ENCODE results near the gene CNNM4. TPM values are rescaled to one million over a fixed set of nuclear protein-coding genes. Genes with fewer than 3 reads are reported as not detected.
A peak's percentile ranks its signal among the peaks of the same experiment; 100 is the strongest.

Gene CNNM4
- polyA plus RNA-seq, 1 of the 3 experiments (the other 2 are of a cell fraction), result 5.5 TPM

GRCh38 chr2:96859681-96860064, 99.0 kb downstream of the CNNM4 start (continued):
- TF ChIP-seq NFIC (IDR thresholded peaks at IDR 0.05; ENCODE audit: borderline replicate concordance), result no peak
- TF ChIP-seq ELF1 (IDR thresholded peaks at IDR 0.05), result no peak
- no peak for TF ChIP-seq RXRA (IDR thresholded peaks at IDR 0.05; ENCODE audit: borderline replicate concordance, low read depth)
- TF ChIP-seq GABPA (IDR thresholded peaks at IDR 0.05; ENCODE audit: low read depth), result no peak
- no peak for TF ChIP-seq YY1 (IDR thresholded peaks at IDR 0.05; ENCODE audit: low read depth)
- no peak for TF ChIP-seq TAF1 (IDR thresholded peaks at IDR 0.05; ENCODE audit: borderline replicate concordance, low read depth, low read length)
- no peak for TF ChIP-seq MEF2A (IDR thresholded peaks at IDR 0.05; ENCODE audit: borderline replicate concordance, low read depth)
- TF ChIP-seq RAD21 (IDR thresholded peaks at IDR 0.05; ENCODE audit: low read length), result no peak
- no peak for TF ChIP-seq JUND (IDR thresholded peaks at IDR 0.05)
- no peak for TF ChIP-seq FOXM1 (IDR thresholded peaks at IDR 0.05; ENCODE audit: low read depth)
- TF ChIP-seq TEAD4 (IDR thresholded peaks at IDR 0.05; ENCODE audit: borderline replicate concordance, insufficient read depth), result no peak

GRCh38 chr2:96860065-96861029, 99.6 kb downstream of the CNNM4 start:
- H3K9ac ChIP-seq, result no peak overlapping the region
- no peaks in the 10 kb centered on the region for H3K9me3 ChIP-seq
- POLR2A ChIA-PET, result no interaction called here
- H3K79me2 ChIP-seq (ENCODE audit: insufficient read depth), result peaks cover 24% of the 10 kb centered on the region
- H3F3A ChIP-seq (replicated peaks; ENCODE audit: insufficient read depth), result peaks cover 17% of the 10 kb centered on the region
- H3K36me3 ChIP-seq (replicated peaks in 1 of 2; ENCODE audit: control insufficient read depth in 1 of 2, insufficient read depth in 2 of 2, low read length in 1 of 2), result peaks cover 5 to 46% of the 10 kb centered on the region in 2 experiments
- no peak overlapping the region for H3K27ac ChIP-seq (ENCODE audit: low read depth in 2 of 2, low read length in 1 of 2)
- H3K9me2 ChIP-seq, result no peaks in the 10 kb centered on the region
- DNase-seq, result peak; percentile 21
- no peak overlapping the region for H3K4me2 ChIP-seq
- H3K4me1 ChIP-seq (ENCODE audit: control insufficient read depth in 1 of 2, insufficient read depth in 2 of 2, low read depth in 1 of 2, low read length in 1 of 2), result peaks cover 0 to 18% of the 10 kb centered on the region in 2 experiments; a peak in 1 of 4 replicates
- H2AFZ ChIP-seq (ENCODE audit: low read depth), result no peak overlapping the region
- TF ChIP-seq CHD2 (IDR thresholded peaks at IDR 0.05; ENCODE audit: low read length, partially characterized antibody) (no peak), TEAD4 (IDR thresholded peaks at IDR 0.05; ENCODE audit: borderline replicate concordance, insufficient read depth) (no peak), JUND (IDR thresholded peaks at IDR 0.05) (no peak), SIN3A (IDR thresholded peaks at IDR 0.05; ENCODE audit: borderline replicate concordance, low read depth, low read length) (no peak), FOXM1 (IDR thresholded peaks at IDR 0.05; ENCODE audit: low read depth) (no peak)
- H3K27me3 ChIP-seq (ENCODE audit: insufficient read depth), result no peaks in the 10 kb centered on the region
- 91% methylated on average over 21 of the region's 38 CpGs for whole genome bisulfite sequencing (ENCODE audit: low lambda C conversion rate)
- CTCF ChIA-PET, result interaction anchor here (1.6 to 8.1 kb wide), 3 partner anchors 8 to 92 kb away, joined by 5 to 332 read pairs (median 59); partner anchors contain the start of gene SEMA4C
- H4K20me1 ChIP-seq (ENCODE audit: insufficient read depth), result peaks cover 9% of the 10 kb centered on the region; the same call in 1 of the 2 replicates
- H3K4me3 ChIP-seq (ENCODE audit: low read depth in 2 of 2, low read length in 1 of 2), result no peak overlapping the region

GRCh38 chr2:96861074-96861473, 100.4 kb downstream of the CNNM4 start:
- H3K4me2 ChIP-seq, result no peak overlapping the region
- ChIA-PET POLR2A (no interaction called here), CTCF (interaction anchor here (1.6 to 8.1 kb wide), 2 partner anchors 8 to 91 kb away, joined by 5 to 332 read pairs; no protein-coding TSS in a partner anchor)
- no peak overlapping the region for H3K4me3 ChIP-seq (ENCODE audit: low read depth in 2 of 2, low read length in 1 of 2)
- no peak overlapping the region for H2AFZ ChIP-seq (ENCODE audit: low read depth)
- no peak for DNase-seq
- peaks cover 5 to 53% of the 10 kb centered on the region in 2 experiments for H3K36me3 ChIP-seq (replicated peaks in 1 of 2; ENCODE audit: control insufficient read depth in 1 of 2, insufficient read depth in 2 of 2, low read length in 1 of 2)
- peaks cover 22% of the 10 kb centered on the region; the same call in 1 of the 2 replicates for H3K79me2 ChIP-seq (ENCODE audit: insufficient read depth)
- peaks cover 17% of the 10 kb centered on the region for H3F3A ChIP-seq (replicated peaks; ENCODE audit: insufficient read depth)
- peaks cover 17% of the 10 kb centered on the region; the same call in 1 of the 2 replicates for H4K20me1 ChIP-seq (ENCODE audit: insufficient read depth)
- H3K9me3 ChIP-seq, result no peaks in the 10 kb centered on the region
- H3K9me2 ChIP-seq, result no peaks in the 10 kb centered on the region
- H3K9ac ChIP-seq, result no peak overlapping the region
- H3K4me1 ChIP-seq (ENCODE audit: control insufficient read depth in 1 of 2, insufficient read depth in 2 of 2, low read depth in 1 of 2, low read length in 1 of 2), result peaks cover 0 to 18% of the 10 kb centered on the region in 2 experiments; a peak in 1 of 4 replicates
- H3K27me3 ChIP-seq (ENCODE audit: insufficient read depth), result no peaks in the 10 kb centered on the region
- WGBS (ENCODE audit: low lambda C conversion rate), result 94% methylated on average over 16 of the region's 17 CpGs
- TF ChIP-seq NFIC (IDR thresholded peaks at IDR 0.05; ENCODE audit: borderline replicate concordance), result no peak
- no peak for TF ChIP-seq EZH2phosphoT487 (IDR thresholded peaks at IDR 0.05; ENCODE audit: borderline replicate concordance, low read depth)
- TF ChIP-seq USF1 (IDR thresholded peaks at IDR 0.05; ENCODE audit: borderline replicate concordance, low read depth), result no peak
- TF ChIP-seq MXI1 (IDR thresholded peaks at IDR 0.05; ENCODE audit: low read depth, low read length), result no peak
- TF ChIP-seq USF2 (IDR thresholded peaks at IDR 0.05; ENCODE audit: borderline replicate concordance, low read depth, low read length), result no peak
- TF ChIP-seq RAD21 (IDR thresholded peaks at IDR 0.05; ENCODE audit: low read length), result no peak
- TF ChIP-seq TEAD4 (IDR thresholded peaks at IDR 0.05; ENCODE audit: borderline replicate concordance, insufficient read depth), result no peak
- no peak for TF ChIP-seq RXRA (IDR thresholded peaks at IDR 0.05; ENCODE audit: borderline replicate concordance, low read depth)
- TF ChIP-seq MEF2A (IDR thresholded peaks at IDR 0.05; ENCODE audit: borderline replicate concordance, low read depth), result no peak
- TF ChIP-seq GATA2 (CRISPR knock-in tag; IDR thresholded peaks at IDR 0.05), result no peak
- no peak for TF ChIP-seq EP300 (IDR thresholded peaks at IDR 0.05; ENCODE audit: borderline replicate concordance in 1 of 2, low read depth in 1 of 2, low read length in 1 of 2)
- no peak for TF ChIP-seq TAF1 (IDR thresholded peaks at IDR 0.05; ENCODE audit: borderline replicate concordance, low read depth, low read length)
- no peak overlapping the region for H3K27ac ChIP-seq (ENCODE audit: low read depth in 2 of 2, low read length in 1 of 2)
